Motor neuron (in vitro differentiated cells): ENCODE data around the gene SH3GL3. TPM values are rescaled to one million over a fixed set of nuclear protein-coding genes. Genes with fewer than 3 reads are reported as not detected.

Experiments
- ATAC-seq, 8 experiments: fragments of 200-7000 bp; cut with Tn5 transposase; replicated peaks in 6 of 8; 2 replicates each; pipeline ENCODE4 v1.8.0; 2021; ENCODE audit warnings: mild to moderate bottlenecking in 8 of 8, moderate library complexity in 8 of 8
- H3K27ac ChIP-seq, 2 donors: fragments of 250-450 bp; sonication (Bioruptor Pico); 2 replicates each; pipeline ENCODE4 v1.9.0; 2021; ENCODE audit warnings: antibody characterized with exemption in 2 of 2, mild to moderate bottlenecking in 2 of 2, moderate library complexity in 1 of 2
- H3K4me1 ChIP-seq, 2 donors: fragments of 250-450 bp; sonication (Bioruptor Pico); replicated peaks in 1 of 2; 2 replicates each; pipeline ENCODE4 v1.6.1; 2021; ENCODE audit warnings: antibody characterized with exemption in 2 of 2, mild to moderate bottlenecking in 2 of 2, moderate library complexity in 1 of 2
- H3K4me3 ChIP-seq, 5 donors: fragments of 250-450 bp; sonication (Bioruptor Pico); 2 replicates each; pipeline ENCODE4 v1.9.0; 2021; ENCODE audit warnings: antibody characterized with exemption in 5 of 5, mild to moderate bottlenecking in 5 of 5, moderate library complexity in 4 of 5
- WGBS, 10 experiments: fragments of 450-650 bp; shearing (Covaris generic); methylation state at CpG; one replicate each; pipeline ENCODE4 v1.0.0; 2022; 5-methylcytosine and 5-hydroxymethylcytosine counted together
- in situ Hi-C, 9 experiments: fragments of 400-800 bp; cut with MboI; loops; one replicate each; pipeline ENCODE4 v1.15.0; 2021; ENCODE audit warnings: low sequenced_read_pairs in 9 of 9, low pct_unique_long_range_greater_than_20kb in 2 of 9; ENCODE audit not compliant: unreplicated experiment in 9 of 9
- total RNA-seq, 8 experiments: library from RNA; unstranded; fragments of 300-600 nt; gene quantifications; 2 replicates each; pipeline versions ENCODE4 v1.2.3 to v1.2.4, GENCODE V29; 2022

Gene SH3GL3
- total RNA-seq, 8 experiments from 2014 or later, result 3.7 to 22.6 (median 10.5) TPM

GRCh38 chr15:83471307-83471866, 24.2 kb downstream of the SH3GL3 start:
- no peak overlapping the region for H3K27ac ChIP-seq
- no peak overlapping the region for H3K4me3 ChIP-seq
- no peaks in the 10 kb centered on the region for H3K4me1 ChIP-seq
- 40 to 100% (median 100%) methylated on average over 1 of the region's 1 CpG; no CpG with 5 or more reads in 3 of the 10 experiments for WGBS, 10 experiments
- in situ Hi-C loops, result no loop called here
- no peak for ATAC-seq

GRCh38 chr15:83472151-83472550, 25.0 kb downstream of the SH3GL3 start:
- WGBS, 10 experiments, result 48 to 95% (median 80%) methylated on average over 1 to 3 of the region's 3 CpGs; no CpG with 5 or more reads in 1 of the 10 experiments
- no peak overlapping the region for H3K4me3 ChIP-seq
- no peaks in the 10 kb centered on the region for H3K4me1 ChIP-seq
- no peak overlapping the region for H3K27ac ChIP-seq
- ATAC-seq, result no peak
- in situ Hi-C loops, result no loop called here

GRCh38 chr15:83472797-83473196, 25.7 kb downstream of the SH3GL3 start:
- in situ Hi-C loops, result no loop called here
- H3K4me3 ChIP-seq, result no peak overlapping the region
- H3K4me1 ChIP-seq, result no peaks in the 10 kb centered on the region
- no peak for ATAC-seq
- no peak overlapping the region for H3K27ac ChIP-seq
- 50 to 80% (median 58%) methylated on average over 1 to 2 of the region's 4 CpGs; no CpG with 5 or more reads in 6 of the 10 experiments for WGBS, 10 experiments

- no peak overlapping the region for H3K27ac ChIP-seq
- no peaks in the 10 kb centered on the region for H3K4me1 ChIP-seq
- ATAC-seq, result no peak
- WGBS, 10 experiments, result 40 to 100% (median 60%) methylated on average over 1 to 4 of the region's 4 CpGs; no CpG with 5 or more reads in 3 of the 10 experiments
- in situ Hi-C loops, result no loop called here
- no peak overlapping the region for H3K4me3 ChIP-seq
Measured at GRCh38 chr15:83474578-83474977, 27.4 kb downstream of the SH3GL3 start.

GRCh38 chr15:83475551-83475950, 28.4 kb downstream of the SH3GL3 start:
- peak in 2 of 8 experiments; percentile 46 to 57 for ATAC-seq
- in situ Hi-C loops, result no loop called here
- no peaks in the 10 kb centered on the region for H3K4me1 ChIP-seq
- 33 to 100% (median 81%) methylated on average over 1 to 2 of the region's 2 CpGs; no CpG with 5 or more reads in 1 of the 10 experiments for WGBS, 10 experiments
- H3K27ac ChIP-seq, result no peak overlapping the region
- H3K4me3 ChIP-seq, result no peak overlapping the region

GRCh38 chr15:83476066-83476465, 28.9 kb downstream of the SH3GL3 start:
- H3K4me3 ChIP-seq, result no peak overlapping the region
- ATAC-seq, result peak in 1 of 8 experiments; percentile 24
- H3K4me1 ChIP-seq, result no peaks in the 10 kb centered on the region
- in situ Hi-C loops, result no loop called here
- no peak overlapping the region for H3K27ac ChIP-seq
- WGBS, 10 experiments, result 14 to 100% (median 76%) methylated on average over 2 of the region's 2 CpGs; no CpG with 5 or more reads in 2 of the 10 experiments

GRCh38 chr15:83476708-83477107, 29.6 kb downstream of the SH3GL3 start:
- H3K27ac ChIP-seq, result no peak overlapping the region
- H3K4me1 ChIP-seq, result no peaks in the 10 kb centered on the region
- 0 to 100% (median 71%) methylated on average over 1 to 2 of the region's 2 CpGs; no CpG with 5 or more reads in 3 of the 10 experiments for WGBS, 10 experiments
- H3K4me3 ChIP-seq, result no peak overlapping the region
- in situ Hi-C loops, result no loop called here
- ATAC-seq, result peak in 3 of 8 experiments; percentile 53 to 79 (median 61)

- peak in 1 of 8 experiments; percentile 32 for ATAC-seq
- Histone ChIP-seq H3K4me1 (no peaks in the 10 kb centered on the region), H3K4me3 (no peak overlapping the region), H3K27ac (no peak overlapping the region)
- in situ Hi-C loops, result no loop called here
- 0 to 100% (median 63%) methylated on average over 1 to 3 of the region's 3 CpGs for WGBS, 10 experiments
Measured at GRCh38 chr15:83477172-83477807, 30.1 kb downstream of the SH3GL3 start.

GRCh38 chr15:83477808-83478537, 30.8 kb downstream of the SH3GL3 start:
- H3K4me1 ChIP-seq, result no peaks in the 10 kb centered on the region
- no peak for ATAC-seq
- H3K4me3 ChIP-seq, result no peak overlapping the region
- WGBS, 10 experiments, result 39 to 95% (median 63%) methylated on average over 1 to 5 of the region's 5 CpGs; no CpG with 5 or more reads in 1 of the 10 experiments
- in situ Hi-C loops, result no loop called here
- no peak overlapping the region for H3K27ac ChIP-seq

- no peak overlapping the region for H3K4me3 ChIP-seq
- ATAC-seq, result no peak
- no peaks in the 10 kb centered on the region for H3K4me1 ChIP-seq
- no peak overlapping the region for H3K27ac ChIP-seq
- in situ Hi-C loops, result no loop called here
- 20 to 100% (median 95%) methylated on average over 1 of the region's 1 CpG; no CpG with 5 or more reads in 4 of the 10 experiments for WGBS, 10 experiments
Measured at GRCh38 chr15:83483612-83484011, 36.5 kb downstream of the SH3GL3 start.

- in situ Hi-C loops, result no loop called here
- H3K4me1 ChIP-seq, result no peaks in the 10 kb centered on the region
- no peak overlapping the region for H3K27ac ChIP-seq
- 0 to 100% (median 64%) methylated on average over 1 to 2 of the region's 2 CpGs for WGBS, 10 experiments
- no peak overlapping the region for H3K4me3 ChIP-seq
- ATAC-seq, result no peak
Measured at GRCh38 chr15:83484636-83485035, 37.5 kb downstream of the SH3GL3 start.

- no peak overlapping the region for H3K27ac ChIP-seq
- no peak for ATAC-seq
- in situ Hi-C loops, result no loop called here
- H3K4me3 ChIP-seq, result no peak overlapping the region
- H3K4me1 ChIP-seq, result no peaks in the 10 kb centered on the region
Measured at GRCh38 chr15:83486363-83486762, 39.2 kb downstream of the SH3GL3 start.

GRCh38 chr15:83487519-83487918, 40.4 kb downstream of the SH3GL3 start:
- 67 to 95% (median 88%) methylated on average over 1 to 3 of the region's 3 CpGs; no CpG with 5 or more reads in 1 of the 10 experiments for WGBS, 10 experiments
- Histone ChIP-seq H3K4me1 (no peaks in the 10 kb centered on the region), H3K4me3 (no peak overlapping the region), H3K27ac (no peak overlapping the region)
- no peak for ATAC-seq
- in situ Hi-C loops, result no loop called here
